Measurements from ENCODE around the gene XNDC1N.
"Not testable (repeated sequence)": the region's sequence is repeated elsewhere in the genome, so short reads cannot be mapped to it uniquely, and the experiment has no call there.

DNA sequence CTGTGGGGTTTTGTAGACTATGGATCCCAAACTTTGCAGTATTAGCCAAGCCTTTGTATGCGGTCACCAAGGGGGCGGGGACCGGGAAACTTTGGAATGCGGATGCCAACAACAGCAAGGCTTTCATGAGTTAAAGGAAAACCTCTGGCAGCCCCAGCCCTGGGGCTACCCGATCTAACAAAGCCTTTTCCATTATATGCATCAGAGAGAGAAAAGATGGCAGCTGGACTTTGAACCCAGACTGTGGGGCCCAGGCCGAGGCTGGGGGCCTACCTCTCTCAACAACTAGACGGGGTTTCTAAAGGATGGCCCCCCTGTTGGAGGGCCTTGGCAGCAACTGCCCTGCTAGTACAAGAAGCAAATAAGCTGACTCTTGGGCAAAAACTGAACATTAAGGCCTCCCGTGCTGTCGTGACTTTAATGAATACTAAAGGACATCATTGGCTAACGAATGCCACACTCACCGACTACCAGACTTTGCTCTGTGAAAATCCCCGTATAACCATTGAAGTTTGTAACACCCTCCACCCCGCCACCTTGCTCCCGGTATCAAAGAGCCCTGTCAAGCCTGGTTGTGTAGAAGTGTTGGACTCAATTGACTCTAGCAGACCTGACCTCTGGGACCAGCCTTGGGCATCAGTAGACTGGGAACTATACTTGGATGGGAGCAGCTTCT, 39.9 kb downstream of the XNDC1N start:
- not testable (repeated sequence) for TF ChIP-seq SIN3B (IDR thresholded peaks at IDR 0.05; ENCODE audit: low read length); PAWR (CRISPR knock-in tag; IDR thresholded peaks at IDR 0.05; ENCODE audit: borderline replicate concordance); ZNF709 (CRISPR knock-in tag; IDR thresholded peaks at IDR 0.05); JUND (CRISPR knock-in tag; IDR thresholded peaks at IDR 0.05); ZSCAN30 (CRISPR knock-in tag; IDR thresholded peaks at IDR 0.05); EZH2 (conservative IDR thresholded peaks at IDR 0.05; ENCODE audit: low read depth, low read length); ZC3H4 (CRISPR knock-in tag; IDR thresholded peaks at IDR 0.05; ENCODE audit: borderline replicate concordance); ZNF589 (CRISPR knock-in tag; conservative IDR thresholded peaks at IDR 0.05); KDM1A (CRISPR knock-in tag; IDR thresholded peaks at IDR 0.05)
- TF ChIP-seq, protein P1, sequence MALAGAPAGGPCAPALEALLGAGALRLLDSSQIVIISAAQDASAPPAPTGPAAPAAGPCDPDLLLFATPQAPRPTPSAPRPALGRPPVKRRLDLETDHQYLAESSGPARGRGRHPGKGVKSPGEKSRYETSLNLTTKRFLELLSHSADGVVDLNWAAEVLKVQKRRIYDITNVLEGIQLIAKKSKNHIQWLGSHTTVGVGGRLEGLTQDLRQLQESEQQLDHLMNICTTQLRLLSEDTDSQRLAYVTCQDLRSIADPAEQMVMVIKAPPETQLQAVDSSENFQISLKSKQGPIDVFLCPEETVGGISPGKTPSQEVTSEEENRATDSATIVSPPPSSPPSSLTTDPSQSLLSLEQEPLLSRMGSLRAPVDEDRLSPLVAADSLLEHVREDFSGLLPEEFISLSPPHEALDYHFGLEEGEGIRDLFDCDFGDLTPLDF (CRISPR knock-in tag; IDR thresholded peaks at IDR 0.05): not testable (repeated sequence)
- TF ChIP-seq, protein P2, sequence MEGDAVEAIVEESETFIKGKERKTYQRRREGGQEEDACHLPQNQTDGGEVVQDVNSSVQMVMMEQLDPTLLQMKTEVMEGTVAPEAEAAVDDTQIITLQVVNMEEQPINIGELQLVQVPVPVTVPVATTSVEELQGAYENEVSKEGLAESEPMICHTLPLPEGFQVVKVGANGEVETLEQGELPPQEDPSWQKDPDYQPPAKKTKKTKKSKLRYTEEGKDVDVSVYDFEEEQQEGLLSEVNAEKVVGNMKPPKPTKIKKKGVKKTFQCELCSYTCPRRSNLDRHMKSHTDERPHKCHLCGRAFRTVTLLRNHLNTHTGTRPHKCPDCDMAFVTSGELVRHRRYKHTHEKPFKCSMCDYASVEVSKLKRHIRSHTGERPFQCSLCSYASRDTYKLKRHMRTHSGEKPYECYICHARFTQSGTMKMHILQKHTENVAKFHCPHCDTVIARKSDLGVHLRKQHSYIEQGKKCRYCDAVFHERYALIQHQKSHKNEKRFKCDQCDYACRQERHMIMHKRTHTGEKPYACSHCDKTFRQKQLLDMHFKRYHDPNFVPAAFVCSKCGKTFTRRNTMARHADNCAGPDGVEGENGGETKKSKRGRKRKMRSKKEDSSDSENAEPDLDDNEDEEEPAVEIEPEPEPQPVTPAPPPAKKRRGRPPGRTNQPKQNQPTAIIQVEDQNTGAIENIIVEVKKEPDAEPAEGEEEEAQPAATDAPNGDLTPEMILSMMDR (CRISPR knock-in tag; IDR thresholded peaks at IDR 0.05): not testable (repeated sequence)
- TF ChIP-seq, protein P3, sequence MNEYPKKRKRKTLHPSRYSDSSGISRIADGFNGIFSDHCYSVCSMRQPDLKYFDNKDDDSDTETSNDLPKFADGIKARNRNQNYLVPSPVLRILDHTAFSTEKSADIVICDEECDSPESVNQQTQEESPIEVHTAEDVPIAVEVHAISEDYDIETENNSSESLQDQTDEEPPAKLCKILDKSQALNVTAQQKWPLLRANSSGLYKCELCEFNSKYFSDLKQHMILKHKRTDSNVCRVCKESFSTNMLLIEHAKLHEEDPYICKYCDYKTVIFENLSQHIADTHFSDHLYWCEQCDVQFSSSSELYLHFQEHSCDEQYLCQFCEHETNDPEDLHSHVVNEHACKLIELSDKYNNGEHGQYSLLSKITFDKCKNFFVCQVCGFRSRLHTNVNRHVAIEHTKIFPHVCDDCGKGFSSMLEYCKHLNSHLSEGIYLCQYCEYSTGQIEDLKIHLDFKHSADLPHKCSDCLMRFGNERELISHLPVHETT (CRISPR knock-in tag; conservative IDR thresholded peaks at IDR 0.05): not testable (repeated sequence)
- TF ChIP-seq, protein P4, sequence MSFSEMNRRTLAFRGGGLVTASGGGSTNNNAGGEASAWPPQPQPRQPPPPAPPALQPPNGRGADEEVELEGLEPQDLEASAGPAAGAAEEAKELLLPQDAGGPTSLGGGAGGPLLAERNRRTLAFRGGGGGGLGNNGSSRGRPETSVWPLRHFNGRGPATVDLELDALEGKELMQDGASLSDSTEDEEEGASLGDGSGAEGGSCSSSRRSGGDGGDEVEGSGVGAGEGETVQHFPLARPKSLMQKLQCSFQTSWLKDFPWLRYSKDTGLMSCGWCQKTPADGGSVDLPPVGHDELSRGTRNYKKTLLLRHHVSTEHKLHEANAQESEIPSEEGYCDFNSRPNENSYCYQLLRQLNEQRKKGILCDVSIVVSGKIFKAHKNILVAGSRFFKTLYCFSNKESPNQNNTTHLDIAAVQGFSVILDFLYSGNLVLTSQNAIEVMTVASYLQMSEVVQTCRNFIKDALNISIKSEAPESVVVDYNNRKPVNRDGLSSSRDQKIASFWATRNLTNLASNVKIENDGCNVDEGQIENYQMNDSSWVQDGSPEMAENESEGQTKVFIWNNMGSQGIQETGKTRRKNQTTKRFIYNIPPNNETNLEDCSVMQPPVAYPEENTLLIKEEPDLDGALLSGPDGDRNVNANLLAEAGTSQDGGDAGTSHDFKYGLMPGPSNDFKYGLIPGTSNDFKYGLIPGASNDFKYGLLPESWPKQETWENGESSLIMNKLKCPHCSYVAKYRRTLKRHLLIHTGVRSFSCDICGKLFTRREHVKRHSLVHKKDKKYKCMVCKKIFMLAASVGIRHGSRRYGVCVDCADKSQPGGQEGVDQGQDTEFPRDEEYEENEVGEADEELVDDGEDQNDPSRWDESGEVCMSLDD (CRISPR knock-in tag; IDR thresholded peaks at IDR 0.05; ENCODE audit: borderline replicate concordance): peak; percentile 65; the same call in 1 of the 2 replicates
